Hepatocyte (in vitro differentiated cells): Measurements from ENCODE around the gene CRLF1. TPM values are rescaled to one million over a fixed set of nuclear protein-coding genes. Genes with fewer than 3 reads are reported as not detected.

Source experiments
- DNase-seq: peaks from one replicate; pipeline ENCODE4 v3.0.0-alpha.2; 2016; ENCODE audit warnings: low spot score
- H2AFZ ChIP-seq: fragments of 200-600 bp; sonication (generic); 2 replicates; pipeline ENCODE4 v1.6.0; 2016; ENCODE audit warnings: antibody characterized with exemption, mild to moderate bottlenecking
- H3K27ac ChIP-seq: fragments of 200-600 bp; sonication (generic); 2 replicates; pipeline ENCODE4 v1.5.1; 2016; ENCODE audit warnings: mild to moderate bottlenecking
- H3K27me3 ChIP-seq: fragments of 200-600 bp; sonication (generic); 2 replicates; pipeline ENCODE4 v1.6.1; 2016
- H3K36me3 ChIP-seq: fragments of 200-600 bp; sonication (generic); replicated peaks from 2 replicates; pipeline ENCODE4 v1.5.1; 2016; ENCODE audit warnings: low read depth; ENCODE audit not compliant: insufficient read depth
- H3K4me1 ChIP-seq: fragments of 200-600 bp; sonication (generic); 2 replicates; pipeline ENCODE4 v1.5.1; 2016; ENCODE audit warnings: mild to moderate bottlenecking, moderate library complexity; ENCODE audit not compliant: insufficient read depth
- H3K4me2 ChIP-seq: fragments of 200-600 bp; sonication (generic); 2 replicates; pipeline ENCODE4 v1.6.0; 2016
- H3K4me3 ChIP-seq: fragments of 200-600 bp; sonication (generic); 2 replicates; pipeline ENCODE4 v1.5.1; 2016; ENCODE audit warnings: mild to moderate bottlenecking
- H3K79me2 ChIP-seq: fragments of 200-600 bp; sonication (generic); 2 replicates; pipeline ENCODE4 v1.6.0; 2017; ENCODE audit warnings: mild to moderate bottlenecking
- H3K9me2 ChIP-seq: fragments of 200-600 bp; sonication (generic); replicated peaks from 2 replicates; pipeline ENCODE4 v1.6.0; 2017; ENCODE audit warnings: mild to moderate bottlenecking; ENCODE audit not compliant: insufficient read depth
- H3K9me3 ChIP-seq: fragments of 200-600 bp; sonication (generic); 2 replicates; pipeline ENCODE4 v1.5.1; 2016; ENCODE audit warnings: low read depth, mild to moderate bottlenecking
- H4K20me1 ChIP-seq: fragments of 200-600 bp; sonication (generic); 2 replicates; pipeline ENCODE4 v1.6.0; 2016; ENCODE audit warnings: mild to moderate bottlenecking; ENCODE audit not compliant: insufficient read depth, poor library complexity, severe bottlenecking
- EZH2 ChIP-seq: fragments of 200-600 bp; sonication (generic); IDR thresholded peaks from 2 replicates; pipeline ENCODE4 v1.6.1; 2016; ENCODE audit warnings: antibody characterized with exemption, mild to moderate bottlenecking, borderline replicate concordance
- EZH2phosphoT487 ChIP-seq: fragments of 200-600 bp; sonication (generic); IDR thresholded peaks from one replicate; pipeline ENCODE4 v1.6.1; 2018; ENCODE audit warnings: antibody characterized with exemption, mild to moderate bottlenecking, low read depth, moderate library complexity; ENCODE audit not compliant: unreplicated experiment, severe bottlenecking
- whole genome bisulfite sequencing: methylation state at CpG from one replicate; pipeline ENCODE4 v1.1.6; 2016; ENCODE audit warnings: low lambda C conversion rate; ENCODE audit errors: missing lambda C conversion rate; 5-methylcytosine and 5-hydroxymethylcytosine counted together
- polyA plus RNA-seq: library from polyadenylated mRNA; unstranded; fragments of >200 nt; fragmentation: Nextera tagmentation; extraction: Ambion mirVana; gene quantifications from 2 replicates; pipeline ENCODE4 v1.2.1, GENCODE V29; 2016
- total RNA-seq: library from RNA; depleted of rRNA; stranded (reverse); fragments of >200 nt; gene quantifications from 2 replicates; pipeline ENCODE4 v1.2.3, GENCODE V29; 2014
- TF ChIP-seq, protein P1 (sequence below): fragments of 200-600 bp; sonication (generic); IDR thresholded peaks from 2 replicates; pipeline ENCODE4 v1.5.1; 2016; ENCODE audit warnings: antibody characterized with exemption, mild to moderate bottlenecking; ENCODE audit not compliant: poor library complexity

Gene CRLF1
- total and polyA plus RNA-seq, 2 experiments from 2014 or later: 13.9 to 42.2 TPM

DNA sequence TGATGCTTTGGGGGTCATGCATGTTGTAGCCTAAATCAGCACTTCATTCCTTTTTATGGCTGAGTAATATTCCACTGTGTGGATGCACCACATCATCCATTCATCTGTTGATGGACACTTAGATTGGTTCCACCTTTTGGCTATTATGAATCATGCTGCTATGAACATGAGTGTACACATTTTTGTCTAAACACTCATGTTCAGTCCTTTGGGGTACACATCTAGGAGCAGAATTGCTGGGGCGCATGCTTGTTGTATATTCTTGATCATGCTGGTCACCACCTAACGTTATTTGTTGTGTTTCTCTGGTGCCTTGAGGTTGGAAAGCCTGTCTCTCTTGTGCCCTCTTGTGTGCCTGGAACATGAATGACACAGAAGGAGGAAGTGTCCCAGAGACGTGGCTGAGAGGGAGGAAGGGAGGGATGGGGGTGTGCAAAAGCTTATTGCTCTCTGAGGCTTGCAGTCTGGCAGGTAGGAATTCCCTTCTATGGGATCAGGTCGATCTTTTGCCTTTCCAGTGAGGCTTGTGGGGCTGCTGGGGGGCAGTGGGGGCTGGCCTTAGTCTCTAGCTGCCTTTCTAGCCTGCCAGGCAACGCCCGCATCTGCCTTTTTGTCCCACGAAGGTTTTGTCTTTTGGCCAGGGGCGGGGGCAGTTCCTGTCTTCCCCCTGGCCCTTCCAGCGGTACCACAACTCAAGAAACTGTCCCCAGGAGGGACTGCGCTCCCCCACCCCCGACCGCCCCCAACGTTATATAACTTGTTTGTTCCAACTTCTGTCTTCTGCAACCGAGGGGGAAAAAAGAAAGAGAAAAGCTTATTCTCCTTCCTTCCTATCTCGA is 37.8 kb upstream of the CRLF1 start:
- WGBS: 81% methylated on average over 15 of the region's 15 CpGs
- Histone ChIP-seq H3K79me2 (peaks cover 49% of the 10 kb centered on the region), H3K4me3 (no peak overlapping the region), H3K36me3 (no peaks in the 10 kb centered on the region), H3K4me1 (peaks cover 10% of the 10 kb centered on the region), H4K20me1 (peaks cover 3% of the 10 kb centered on the region), H3K9me2 (no peaks in the 10 kb centered on the region), H3K4me2 (no peak overlapping the region), H3K27me3 (no peaks in the 10 kb centered on the region), H3K9me3 (no peaks in the 10 kb centered on the region), H2AFZ (no peak overlapping the region), H3K27ac (no peak overlapping the region)
- no peak for DNase-seq
- no peak for TF ChIP-seq EZH2phosphoT487
- TF ChIP-seq, protein P1, sequence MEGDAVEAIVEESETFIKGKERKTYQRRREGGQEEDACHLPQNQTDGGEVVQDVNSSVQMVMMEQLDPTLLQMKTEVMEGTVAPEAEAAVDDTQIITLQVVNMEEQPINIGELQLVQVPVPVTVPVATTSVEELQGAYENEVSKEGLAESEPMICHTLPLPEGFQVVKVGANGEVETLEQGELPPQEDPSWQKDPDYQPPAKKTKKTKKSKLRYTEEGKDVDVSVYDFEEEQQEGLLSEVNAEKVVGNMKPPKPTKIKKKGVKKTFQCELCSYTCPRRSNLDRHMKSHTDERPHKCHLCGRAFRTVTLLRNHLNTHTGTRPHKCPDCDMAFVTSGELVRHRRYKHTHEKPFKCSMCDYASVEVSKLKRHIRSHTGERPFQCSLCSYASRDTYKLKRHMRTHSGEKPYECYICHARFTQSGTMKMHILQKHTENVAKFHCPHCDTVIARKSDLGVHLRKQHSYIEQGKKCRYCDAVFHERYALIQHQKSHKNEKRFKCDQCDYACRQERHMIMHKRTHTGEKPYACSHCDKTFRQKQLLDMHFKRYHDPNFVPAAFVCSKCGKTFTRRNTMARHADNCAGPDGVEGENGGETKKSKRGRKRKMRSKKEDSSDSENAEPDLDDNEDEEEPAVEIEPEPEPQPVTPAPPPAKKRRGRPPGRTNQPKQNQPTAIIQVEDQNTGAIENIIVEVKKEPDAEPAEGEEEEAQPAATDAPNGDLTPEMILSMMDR: no peak
- no peak for TF ChIP-seq EZH2

DNA sequence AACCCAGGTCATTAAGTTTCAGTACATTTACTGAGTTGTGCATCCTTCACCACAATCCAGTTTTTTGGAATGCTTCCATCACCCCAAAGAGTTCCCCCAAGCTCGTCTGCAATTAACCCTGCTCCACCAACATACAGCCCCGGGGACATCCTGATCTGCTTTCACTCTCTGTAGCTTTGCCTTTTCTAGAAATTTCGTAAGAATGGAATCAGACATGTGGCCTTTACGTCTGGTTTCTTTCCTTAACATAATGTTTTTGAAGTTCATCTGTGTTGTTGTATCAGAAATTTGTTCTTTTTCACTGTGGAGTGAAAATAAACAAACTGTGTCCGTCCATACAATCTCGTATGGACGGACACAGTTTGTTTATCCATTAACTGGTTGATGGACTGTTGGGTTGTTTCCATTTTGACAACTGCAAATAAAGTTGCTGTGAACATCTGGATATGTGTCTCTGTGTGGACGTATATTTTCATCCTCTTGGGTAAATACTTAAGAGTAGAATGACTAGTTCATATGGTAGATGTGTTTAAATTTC is 33.2 kb upstream of the CRLF1 start:
- Histone ChIP-seq H3K79me2 (peaks cover 51% of the 10 kb centered on the region), H3K27ac (no peak overlapping the region), H2AFZ (no peak overlapping the region), H3K27me3 (no peaks in the 10 kb centered on the region), H3K4me1 (no peaks in the 10 kb centered on the region), H3K9me3 (no peaks in the 10 kb centered on the region), H3K4me2 (no peak overlapping the region), H3K36me3 (no peaks in the 10 kb centered on the region), H4K20me1 (no peaks in the 10 kb centered on the region), H3K9me2 (no peaks in the 10 kb centered on the region), H3K4me3 (no peak overlapping the region)
- TF ChIP-seq, protein P1: no peak
- no peak for TF ChIP-seq EZH2phosphoT487
- TF ChIP-seq EZH2: no peak
- 63% methylated on average over 8 of the region's 8 CpGs for WGBS
- no peak for DNase-seq

DNA sequence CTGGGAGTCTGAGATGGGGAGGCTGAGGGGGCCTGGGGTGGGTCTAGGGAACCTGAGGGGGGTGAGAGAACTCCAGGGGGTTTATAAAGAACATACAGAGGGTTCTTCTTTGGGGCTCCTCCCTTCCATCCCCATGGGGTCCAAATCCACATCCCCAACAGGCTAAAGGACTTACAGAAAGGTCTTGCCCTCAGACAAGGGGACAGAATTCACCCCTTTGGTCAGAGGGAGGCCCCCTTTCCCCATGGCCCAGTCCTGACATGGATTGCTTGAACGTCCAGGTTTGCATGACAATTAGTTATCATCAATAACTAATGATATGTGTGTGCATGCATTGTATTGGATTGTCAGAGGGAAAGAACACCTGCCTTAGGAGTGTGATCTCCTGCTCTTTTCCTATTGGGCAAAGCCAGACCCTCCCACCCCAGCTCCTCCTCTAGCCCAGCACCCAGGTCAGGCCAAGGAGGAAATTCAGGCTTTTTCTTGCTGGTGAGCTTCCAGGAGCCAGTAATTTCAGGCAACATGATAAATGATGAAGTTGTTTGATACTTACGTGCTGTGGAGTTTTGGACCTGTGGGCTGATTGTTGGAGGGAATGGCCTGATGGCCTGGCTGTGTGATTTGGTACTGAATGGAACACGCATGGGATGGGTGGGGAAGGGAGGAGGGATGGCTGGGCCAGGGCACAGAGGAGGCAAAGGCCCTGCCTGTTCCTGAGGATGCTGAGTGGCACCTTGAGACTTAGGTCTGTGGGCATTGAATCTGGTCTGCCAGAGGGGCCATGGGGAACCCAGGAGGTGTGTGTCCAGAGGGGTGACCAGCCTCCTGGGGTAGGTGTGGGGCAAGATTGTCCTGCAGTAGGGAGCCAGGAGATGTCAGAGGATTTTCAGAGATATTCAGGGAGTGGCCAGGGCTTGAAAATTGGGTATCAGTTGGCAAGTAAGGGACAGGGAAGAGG is 31.4 kb upstream of the CRLF1 start:
- Histone ChIP-seq H3K4me1 (no peaks in the 10 kb centered on the region), H2AFZ (no peak overlapping the region), H3K4me2 (peak overlapping the region; percentile 94), H3K27ac (no peak overlapping the region), H3K27me3 (no peaks in the 10 kb centered on the region), H3K79me2 (peaks cover 38% of the 10 kb centered on the region), H3K9me3 (no peaks in the 10 kb centered on the region), H3K4me3 (peak overlapping the region; percentile 62), H4K20me1 (no peaks in the 10 kb centered on the region), H3K36me3 (no peaks in the 10 kb centered on the region), H3K9me2 (no peaks in the 10 kb centered on the region)
- peak; percentile 65 for DNase-seq
- TF ChIP-seq EZH2phosphoT487 (no peak), EZH2 (no peak)
- TF ChIP-seq, protein P1: no peak
- 58% methylated on average over 3 of the region's 3 CpGs for WGBS
